ENCODE results near the gene DMD.
"Not testable (repeated sequence)": the region's sequence is repeated elsewhere in the genome, so short reads cannot be mapped to it uniquely, and the experiment has no call there.

Gene DMD

GRCh38 chrX:31521941-31522340 is 1689.4 kb downstream of the DMD start:
- DNase-seq (ENCODE audit: low read depth) = no peak

- DNase-seq (ENCODE audit: low read depth) = no peak
Observed at GRCh38 chrX:31516527-31516926, 1694.8 kb downstream of the DMD start.

- no peak for DNase-seq (ENCODE audit: low read depth)
Observed at GRCh38 chrX:31508338-31508737, 1703.0 kb downstream of the DMD start.

GRCh38 chrX:31506928-31507327 is 1704.4 kb downstream of the DMD start:
- DNase-seq (ENCODE audit: low read depth) = no peak

GRCh38 chrX:31506360-31506759 is 1705.0 kb downstream of the DMD start:
- no peak for DNase-seq (ENCODE audit: low read depth)

- no peak for DNase-seq (ENCODE audit: low read depth)
Observed at GRCh38 chrX:31500921-31501320, 1710.4 kb downstream of the DMD start.

- no peak for DNase-seq (ENCODE audit: low read depth)
Observed at GRCh38 chrX:31499109-31499508, 1712.2 kb downstream of the DMD start.

- DNase-seq (ENCODE audit: low read depth) = no peak
Observed at GRCh38 chrX:31497086-31497485, 1714.3 kb downstream of the DMD start.

- DNase-seq (ENCODE audit: low read depth) = no peak
Observed at GRCh38 chrX:31487951-31488350, 1723.4 kb downstream of the DMD start.

GRCh38 chrX:31483336-31483735 is 1728.0 kb downstream of the DMD start:
- no peak for DNase-seq (ENCODE audit: low read depth)

- no peak for DNase-seq (ENCODE audit: low read depth)
Observed at GRCh38 chrX:31480696-31481095, 1730.7 kb downstream of the DMD start.

- DNase-seq (ENCODE audit: low read depth) = no peak
Observed at GRCh38 chrX:31471229-31471628, 1740.1 kb downstream of the DMD start.

- not testable (repeated sequence) for DNase-seq (ENCODE audit: low read depth)
Observed at GRCh38 chrX:31470753-31471152, 1740.6 kb downstream of the DMD start.

- no peak for DNase-seq (ENCODE audit: low read depth)
Observed at GRCh38 chrX:31464306-31464915, 1746.9 kb downstream of the DMD start.

GRCh38 chrX:31461266-31461665 is 1750.1 kb downstream of the DMD start:
- DNase-seq (ENCODE audit: low read depth) = no peak

GRCh38 chrX:31459361-31459760 is 1752.0 kb downstream of the DMD start:
- no peak for DNase-seq (ENCODE audit: low read depth)

GRCh38 chrX:31449965-31450364 is 1761.4 kb downstream of the DMD start:
- no peak for DNase-seq (ENCODE audit: low read depth)

GRCh38 chrX:31449081-31449480 is 1762.3 kb downstream of the DMD start:
- no peak for DNase-seq (ENCODE audit: low read depth)

GRCh38 chrX:31445542-31445941 is 1765.8 kb downstream of the DMD start:
- no peak for DNase-seq (ENCODE audit: low read depth)

GRCh38 chrX:31443654-31444053 is 1767.7 kb downstream of the DMD start:
- DNase-seq (ENCODE audit: low read depth) = no peak

- DNase-seq (ENCODE audit: low read depth) = no peak
Observed at GRCh38 chrX:31440546-31440945, 1770.8 kb downstream of the DMD start.

GRCh38 chrX:31436424-31436823 is 1774.9 kb downstream of the DMD start:
- DNase-seq (ENCODE audit: low read depth) = no peak

GRCh38 chrX:31435592-31435991 is 1775.8 kb downstream of the DMD start:
- no peak for DNase-seq (ENCODE audit: low read depth)

GRCh38 chrX:31433856-31434255 is 1777.5 kb downstream of the DMD start:
- no peak for DNase-seq (ENCODE audit: low read depth)

- no peak for DNase-seq (ENCODE audit: low read depth)
Observed at GRCh38 chrX:31429915-31430314, 1781.4 kb downstream of the DMD start.

All from stimulated activated CD8-positive, alpha-beta memory T cell treated with anti-CD3 and anti-CD28 coated beads, Interleukin-12 subunit alpha, Interleukin-12 subunit beta, amount 100 ng/mL, for 4 hours (primary cell).